ENCODE results near the gene COL19A1.
"Not testable (repeated sequence)": the region's sequence is repeated elsewhere in the genome, so short reads cannot be mapped to it uniquely, and the experiment has no call there.

Gene COL19A1

GRCh38 chr6:69973763-69974162, 107.4 kb downstream of the COL19A1 start:
- DNase-seq, result no peak

- DNase-seq, result peak; percentile 6 to 19
Observed at GRCh38 chr6:69974193-69974592, 107.8 kb downstream of the COL19A1 start.

GRCh38 chr6:69976591-69977090, 110.3 kb downstream of the COL19A1 start:
- DNase-seq, result no peak

GRCh38 chr6:69980624-69981023, 114.3 kb downstream of the COL19A1 start:
- DNase-seq, result no peak

GRCh38 chr6:69984506-69984905, 118.2 kb downstream of the COL19A1 start:
- no peak for DNase-seq

GRCh38 chr6:69985180-69985579, 118.8 kb downstream of the COL19A1 start:
- no peak for DNase-seq

- DNase-seq, result no peak
Observed at GRCh38 chr6:69987550-69987949, 121.2 kb downstream of the COL19A1 start.

GRCh38 chr6:69988458-69989126, 122.2 kb downstream of the COL19A1 start:
- DNase-seq, result no peak

GRCh38 chr6:69994251-69994650, 127.9 kb downstream of the COL19A1 start:
- DNase-seq, result no peak

- no peak for DNase-seq
Observed at GRCh38 chr6:70008189-70008588, 141.8 kb downstream of the COL19A1 start.

GRCh38 chr6:70010339-70010738, 144.0 kb downstream of the COL19A1 start:
- DNase-seq, result peak in 1 of 2 experiments; percentile 8

GRCh38 chr6:70023201-70023600, 156.8 kb downstream of the COL19A1 start:
- not testable (repeated sequence) for DNase-seq

GRCh38 chr6:70028246-70028645, 161.9 kb downstream of the COL19A1 start:
- no peak for DNase-seq

- DNase-seq, result no peak
Observed at GRCh38 chr6:70028926-70029325, 162.6 kb downstream of the COL19A1 start.

GRCh38 chr6:70033781-70034180, 167.4 kb downstream of the COL19A1 start:
- no peak for DNase-seq

GRCh38 chr6:70037445-70037844, 171.1 kb downstream of the COL19A1 start:
- no peak for DNase-seq

GRCh38 chr6:70040766-70041165, 174.4 kb downstream of the COL19A1 start:
- no peak for DNase-seq

- no peak for DNase-seq
Observed at GRCh38 chr6:70041411-70041810, 175.1 kb downstream of the COL19A1 start.

GRCh38 chr6:70045413-70045812, 179.1 kb downstream of the COL19A1 start:
- no peak for DNase-seq

GRCh38 chr6:70051197-70052124, 185.1 kb downstream of the COL19A1 start:
- no peak for DNase-seq

GRCh38 chr6:70059039-70059719, 192.8 kb downstream of the COL19A1 start:
- no peak for DNase-seq

GRCh38 chr6:70060680-70061079, 194.3 kb downstream of the COL19A1 start:
- no peak for DNase-seq

GRCh38 chr6:70061546-70061945, 195.2 kb downstream of the COL19A1 start:
- no peak for DNase-seq

All from SHP77 (cell line).